Activated T-cell treated with anti-CD3 and anti-CD28 coated beads, Interleukin-2, amount 50 U/mL, for 1 hour (primary cell): ENCODE measurements around the gene EIF3D.
A peak's percentile ranks its signal among the peaks of the same experiment; 100 is the strongest.

ENCODE experiments used
- DNase-seq: peaks from one replicate; pipeline ENCODE4 v3.0.0-alpha.2; 2020

Gene EIF3D

GRCh38 chr22:36505998-36506635 is 22.8 kb downstream of the EIF3D start:
- no peak for DNase-seq

DNA sequence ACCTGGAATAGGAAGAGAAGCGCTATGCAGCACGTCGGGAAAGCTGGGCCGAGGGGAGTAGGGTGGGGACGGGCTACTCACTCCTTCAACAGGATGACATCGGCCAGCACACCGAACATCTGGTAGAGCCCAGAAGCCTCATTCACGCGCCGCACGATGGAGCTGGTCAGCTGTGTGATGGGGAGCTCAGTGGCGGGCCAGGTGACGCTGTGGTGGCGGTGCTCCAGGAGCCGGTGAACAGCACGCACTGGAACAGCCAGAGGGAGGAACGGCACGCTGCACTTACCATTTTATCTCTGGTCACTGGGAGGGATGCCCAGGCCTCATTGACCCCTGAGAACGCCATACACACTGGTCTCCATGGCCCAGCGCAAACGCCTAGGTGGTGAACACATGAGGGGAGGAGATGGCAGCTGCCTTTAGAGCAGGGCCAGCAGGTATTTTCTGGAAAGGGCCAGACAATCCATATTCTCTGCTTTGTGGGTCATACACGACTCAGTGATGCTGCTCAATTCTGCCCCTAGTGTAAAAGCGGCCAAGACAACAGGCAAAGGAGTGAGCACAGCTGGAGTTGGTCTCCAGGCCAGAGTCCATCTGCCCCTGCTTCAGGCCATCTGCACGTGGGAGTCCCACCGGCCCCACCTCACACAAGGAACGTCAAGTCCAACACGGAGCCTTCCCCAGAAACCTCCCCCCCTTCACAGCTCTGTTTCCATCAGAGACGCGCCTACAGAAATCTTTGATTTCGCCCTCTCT is 30.9 kb downstream of the EIF3D start:
- no peak for DNase-seq

- no peak for DNase-seq
Observed at GRCh38 chr22:36493690-36494110, 35.3 kb downstream of the EIF3D start.

- DNase-seq, result no peak
Observed at GRCh38 chr22:36492109-36492508, 36.9 kb downstream of the EIF3D start.

DNA sequence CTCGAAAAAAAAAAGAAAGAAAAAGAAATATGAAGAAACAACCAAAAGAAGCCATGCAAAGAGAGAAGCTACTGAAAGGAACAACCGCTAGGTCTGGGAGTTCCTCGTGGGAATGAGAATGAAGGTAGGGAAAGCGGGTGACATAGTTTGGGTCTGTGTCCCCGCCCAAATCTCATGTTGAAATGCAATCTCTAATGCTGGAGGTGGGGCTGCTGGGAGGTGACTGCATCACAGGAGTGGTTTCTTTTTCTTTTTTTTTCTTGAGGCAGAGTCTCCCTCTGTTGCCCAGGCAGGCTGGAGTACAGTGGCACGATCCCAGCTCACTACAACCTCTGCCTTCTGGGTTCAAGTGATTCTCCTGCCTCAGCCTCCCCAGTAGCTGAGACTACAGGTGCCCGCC is 37.8 kb downstream of the EIF3D start:
- DNase-seq, result no peak

DNA sequence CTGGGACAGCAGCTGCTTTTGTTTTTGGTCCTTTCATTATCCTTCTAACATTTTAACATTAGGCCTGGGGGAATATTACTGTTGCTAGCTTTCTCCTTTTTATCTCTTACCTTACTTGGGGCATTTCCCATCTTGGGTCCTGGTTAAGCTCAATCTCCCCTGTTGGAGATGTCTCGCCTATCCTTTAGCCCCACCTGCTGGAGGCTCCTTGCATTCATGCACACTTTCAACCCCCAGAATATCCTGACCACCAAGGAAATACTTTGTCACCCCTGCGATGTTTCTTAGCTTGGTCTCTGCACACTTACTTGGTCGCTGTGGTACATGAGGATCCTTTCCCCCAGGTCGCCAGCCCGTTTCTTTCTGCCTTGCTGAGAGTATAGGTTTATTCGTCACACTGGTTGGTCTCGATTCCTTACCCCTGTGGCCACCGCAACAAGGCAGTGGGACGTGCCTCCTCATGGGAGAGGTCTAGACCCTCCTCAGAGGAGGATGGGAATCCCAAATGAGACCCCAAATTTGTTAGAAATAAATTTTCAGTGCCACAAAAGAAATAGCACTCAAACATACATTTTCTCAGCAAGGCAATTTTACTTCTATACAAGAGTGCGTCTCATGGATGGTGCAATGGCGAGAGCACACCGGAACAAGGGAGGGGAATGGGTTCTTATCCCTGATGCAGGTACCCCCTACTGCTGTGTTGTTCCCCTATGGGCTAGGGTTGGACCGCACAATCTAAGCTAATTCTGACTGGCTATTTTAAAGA is 42.2 kb downstream of the EIF3D start:
- DNase-seq, result peak; percentile 66

- peak; percentile 95 for DNase-seq
Observed at GRCh38 chr22:36481393-36482168, 47.4 kb downstream of the EIF3D start, which contains the start of gene TXN2. Gene TXN2 (minus strand): TSS chr22:36481640. CDS start chr22:36480837, 803 bp downstream.

GRCh38 chr22:36480941-36481392 is 48.0 kb downstream of the EIF3D start:
- no peak for DNase-seq

DNA sequence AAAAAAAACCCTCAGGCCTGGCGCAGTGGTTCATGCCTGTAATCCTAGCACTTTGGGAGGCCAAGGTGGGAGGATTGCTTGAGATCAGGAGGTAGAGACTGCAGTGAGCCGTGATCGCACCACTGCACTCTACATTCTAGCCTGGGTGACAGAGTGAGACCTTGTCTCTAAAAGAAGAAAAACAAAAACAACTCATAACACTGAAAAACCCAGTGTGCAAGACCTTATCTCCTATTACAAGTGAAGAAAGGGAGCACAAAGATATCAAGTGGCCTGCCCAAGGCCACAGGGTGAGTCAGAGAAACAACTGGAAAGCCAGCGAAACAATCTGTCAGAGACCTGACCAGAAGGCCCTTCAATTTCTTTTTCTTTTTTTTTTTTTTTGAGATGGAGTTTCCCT is 50.0 kb downstream of the EIF3D start:
- DNase-seq, result no peak

GRCh38 chr22:36475341-36475740 is 53.6 kb downstream of the EIF3D start:
- DNase-seq, result no peak

- no peak for DNase-seq
Observed at GRCh38 chr22:36472689-36473088, 56.3 kb downstream of the EIF3D start.

DNA sequence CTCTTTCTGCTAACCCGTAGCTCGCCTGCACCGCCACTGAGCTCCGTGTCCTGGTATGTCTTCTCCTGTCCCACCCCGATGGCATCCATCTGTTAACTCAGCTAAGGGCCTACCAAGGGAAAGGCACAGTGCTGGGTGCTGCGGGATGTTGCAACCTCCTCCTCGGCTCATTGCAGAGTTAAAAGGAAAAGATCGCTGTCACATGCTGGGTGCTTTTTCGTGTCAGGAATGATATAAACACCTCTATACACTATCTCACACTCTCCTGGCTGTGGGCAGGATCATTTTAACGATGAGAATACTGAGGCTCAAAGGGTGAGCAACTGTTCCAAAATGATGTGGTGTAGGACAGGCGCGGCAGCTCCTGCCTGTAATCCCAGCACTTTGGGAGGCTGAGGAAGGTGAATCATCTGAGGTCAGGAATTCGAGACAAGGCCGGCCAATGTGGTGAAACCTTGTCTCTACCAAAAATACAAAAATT is 57.6 kb downstream of the EIF3D start:
- no peak for DNase-seq

DNA sequence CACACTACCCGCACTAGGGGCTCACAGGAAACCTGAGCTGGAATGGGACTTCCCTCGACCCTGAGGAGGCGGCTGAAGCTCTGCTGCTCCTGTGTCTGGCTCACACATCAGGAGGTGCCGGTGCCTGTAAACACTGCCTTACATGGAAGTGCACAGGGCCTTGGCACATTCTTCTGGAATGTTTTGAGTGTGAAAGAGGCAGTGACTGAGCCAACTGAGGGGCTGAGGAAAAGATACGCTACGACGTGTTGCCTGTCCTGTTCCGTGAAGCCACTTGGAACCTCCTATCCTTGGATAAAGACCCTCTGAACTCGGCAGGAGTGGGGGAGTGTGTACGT is 58.0 kb downstream of the EIF3D start:
- DNase-seq, result no peak

DNA sequence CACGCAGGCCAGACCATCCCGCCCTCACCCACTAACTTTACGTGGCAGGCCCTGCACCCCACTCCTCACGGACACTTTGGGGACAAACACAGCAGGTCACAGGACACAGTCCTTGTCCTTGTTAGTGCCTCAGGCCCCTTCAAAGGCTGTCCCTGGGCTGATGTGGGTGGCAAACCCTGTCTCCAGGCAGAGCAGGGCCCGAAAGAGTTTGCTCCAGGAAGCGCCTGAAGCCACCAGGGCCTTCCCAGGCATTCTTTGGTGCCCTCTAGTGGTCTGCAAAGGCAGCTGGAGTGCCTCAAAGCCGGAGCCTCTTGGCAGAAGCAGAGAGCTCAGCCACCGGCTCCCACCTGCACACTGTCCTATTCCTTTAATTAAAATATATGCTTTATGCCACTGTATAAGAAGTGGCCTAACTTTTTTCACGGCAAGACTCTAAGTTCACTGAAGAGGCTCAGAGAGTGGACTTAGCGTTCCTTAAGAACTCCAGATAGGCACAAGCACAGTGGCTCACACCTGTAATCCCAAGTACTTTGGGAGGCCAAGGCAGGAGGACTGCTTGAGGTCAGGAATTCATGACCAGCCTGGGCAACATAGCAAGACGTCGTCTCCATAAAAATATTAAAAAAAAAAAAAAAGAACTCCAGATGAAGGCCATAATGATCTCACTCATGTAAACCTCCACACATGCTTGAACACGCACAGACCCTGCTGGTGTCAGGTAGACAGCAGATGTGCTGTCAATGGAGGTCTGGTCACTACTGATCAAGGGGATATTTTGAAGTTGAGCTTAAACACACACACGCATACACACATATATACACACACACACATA is 58.6 kb downstream of the EIF3D start:
- DNase-seq, result peak; percentile 81

DNA sequence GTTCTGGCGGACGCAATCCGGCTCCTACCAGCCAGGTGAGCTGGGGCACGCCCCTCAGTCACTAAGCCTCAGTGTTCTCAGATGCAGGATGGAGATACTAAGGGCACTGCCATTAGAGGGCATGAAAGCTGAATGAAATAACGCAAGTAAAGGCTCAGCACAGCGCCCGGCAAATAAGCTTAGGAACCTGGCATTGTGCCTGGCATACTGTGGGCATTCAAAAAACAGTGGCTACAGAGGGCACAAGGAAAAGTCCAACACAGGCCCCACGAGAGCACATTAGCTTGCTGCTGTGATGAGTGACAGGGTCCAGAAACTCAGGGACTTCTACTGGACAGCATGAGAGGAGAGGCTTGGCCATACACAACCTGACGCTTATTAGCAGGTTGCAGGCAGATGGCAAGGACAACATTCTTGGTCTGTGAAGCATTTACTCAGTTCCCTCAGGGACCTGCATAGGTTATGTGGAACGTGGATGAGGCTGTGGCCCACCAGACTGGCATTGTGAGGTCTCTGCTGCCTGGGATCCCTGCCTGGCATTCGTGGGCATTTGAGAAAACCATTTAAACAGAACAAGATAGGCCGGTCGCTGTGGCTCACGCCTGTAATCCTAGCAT is 59.8 kb downstream of the EIF3D start:
- no peak for DNase-seq

DNA sequence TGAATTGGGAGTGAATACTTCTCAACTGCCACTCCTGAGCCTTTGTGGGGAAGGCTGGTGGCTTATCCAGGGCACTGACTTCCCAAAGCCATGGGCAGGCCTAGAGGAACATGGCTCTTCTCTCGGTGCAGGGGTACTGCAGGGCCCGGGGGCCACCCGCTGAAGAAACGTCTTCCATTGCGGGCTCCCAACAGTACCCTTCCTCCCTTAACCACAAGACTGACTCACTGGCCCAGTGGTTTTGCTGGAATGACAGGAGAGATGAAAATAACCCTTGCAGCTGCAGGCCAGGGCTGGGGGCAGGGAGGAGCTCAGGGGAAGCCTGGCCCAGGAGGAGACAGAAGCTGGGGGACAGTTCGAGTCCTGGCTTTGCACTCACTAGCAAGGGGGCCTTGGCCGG is 61.0 kb downstream of the EIF3D start:
- no peak for DNase-seq

DNA sequence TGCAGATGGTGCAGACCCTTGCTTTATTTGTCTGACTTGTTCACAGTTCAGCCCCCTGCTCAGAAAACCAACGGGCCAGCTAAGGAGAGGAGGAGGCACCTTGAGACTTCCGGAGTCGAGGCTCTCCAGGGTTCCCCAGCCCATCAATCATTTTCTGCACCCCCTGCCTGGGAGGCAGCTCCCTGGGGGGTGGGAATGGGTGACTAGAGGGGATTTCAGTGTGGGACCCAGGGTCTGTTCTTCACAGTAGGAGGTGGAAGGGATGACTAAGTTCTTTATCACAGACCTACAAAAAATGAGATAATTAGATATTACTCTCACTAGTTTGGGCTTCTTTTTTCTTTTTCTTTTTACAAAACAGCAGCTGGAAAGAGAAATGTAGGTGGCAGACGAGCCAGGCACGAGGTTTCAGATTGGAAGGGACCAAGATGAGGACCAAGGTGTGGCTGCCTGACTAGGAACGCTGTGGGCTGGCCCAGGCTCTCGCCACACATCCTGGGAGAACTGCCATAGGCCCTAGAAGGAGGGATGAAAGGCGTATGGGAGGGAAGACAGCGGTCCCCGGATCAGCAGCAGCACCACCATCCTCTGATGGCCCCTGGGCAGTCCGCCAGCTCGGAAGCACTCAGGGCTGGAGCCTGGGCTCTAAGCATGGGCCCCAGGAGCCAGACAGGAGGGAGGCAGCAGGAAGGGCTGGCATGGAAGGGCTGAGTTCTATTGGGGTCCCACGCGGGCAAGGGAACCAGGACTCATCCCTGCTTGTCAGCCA is 61.7 kb downstream of the EIF3D start:
- no peak for DNase-seq

GRCh38 chr22:36466258-36466657 is 62.7 kb downstream of the EIF3D start:
- DNase-seq, result no peak

DNA sequence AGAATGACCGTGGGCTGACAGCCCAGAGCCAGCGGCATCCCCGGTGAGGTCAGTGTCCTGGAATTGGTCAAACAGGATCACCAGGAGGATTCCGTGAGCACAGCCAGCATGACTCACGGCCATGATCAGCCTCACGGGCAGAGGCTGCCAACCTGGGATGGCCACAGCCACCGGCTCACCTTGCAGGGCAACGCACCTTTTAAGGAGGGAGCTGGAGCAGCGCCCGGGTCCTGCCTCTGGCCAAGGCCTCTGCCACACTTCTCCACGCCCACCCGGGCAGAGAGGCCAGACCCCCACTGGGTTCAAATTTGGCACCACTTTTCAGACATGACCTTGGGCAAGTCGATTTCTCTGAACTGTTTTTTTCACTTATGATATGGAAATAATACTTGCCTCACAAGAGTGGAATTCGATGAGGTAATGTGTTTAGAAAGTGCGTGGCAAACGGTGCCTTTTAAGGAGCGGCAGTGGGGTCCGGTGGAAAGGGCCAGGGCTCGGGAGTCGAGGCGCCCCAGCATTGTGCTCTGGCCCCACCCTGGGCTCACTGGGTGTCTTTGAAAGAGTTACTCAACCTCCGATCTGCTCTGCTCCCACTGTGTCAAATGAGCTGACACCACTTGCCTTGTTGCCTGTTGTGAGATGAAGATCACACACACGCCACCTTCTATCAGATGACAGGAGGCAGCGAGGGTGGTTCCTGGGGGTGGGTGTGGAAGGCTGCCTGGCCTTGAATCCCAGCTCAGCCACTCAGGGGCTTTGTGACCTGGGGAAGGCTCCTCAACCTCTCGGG is 63.5 kb downstream of the EIF3D start:
- DNase-seq, result no peak

GRCh38 chr22:36464715-36465231 is 64.2 kb downstream of the EIF3D start:
- no peak for DNase-seq
